HEK293 (cell line): ENCODE results near the gene IMMP2L.

ENCODE experiments used
- CTCF ChIA-PET: fragments of 350-600 bp; formaldehyde crosslinking; extraction: SDS; loops from one replicate; lab custom pipeline; 2021; ENCODE audit warnings: antibody characterized with exemption; lab: Yijun Ruan, JAX
- POLR2A ChIA-PET: fragments of 300-600 bp; formaldehyde crosslinking; extraction: SDS; loops from one replicate; lab custom pipeline; 2020; ENCODE audit warnings: antibody characterized with exemption, inconsistent platforms; lab: Yijun Ruan, JAX
- H3K27ac ChIP-seq: fragments of 200-500 bp; sonication (Bioruptor generic); 2 replicates; pipeline ENCODE4 v1.5.1; 2014; ENCODE audit warnings: low read depth, low read length, control low read depth, inconsistent platforms; ENCODE audit errors: extremely low read depth
- H3K36me3 ChIP-seq, 2 experiments: fragments of 200-500 bp in 1 of 2; sonication (Bioruptor generic) in 1 of 2; 1 replicate in 1 of 2; 2 replicates in 1 of 2; pipeline ENCODE4 v1.5.1; 2014 to 2017; ENCODE audit warnings: inconsistent platforms in 2 of 2, low read length in 2 of 2; ENCODE audit not compliant: control insufficient read depth in 2 of 2, insufficient read depth in 1 of 2
- H3K4me1 ChIP-seq: fragments of 200-500 bp; sonication (Bioruptor generic); 2 replicates; pipeline ENCODE4 v1.5.1; 2014; ENCODE audit warnings: mild to moderate bottlenecking, low read length, inconsistent platforms; ENCODE audit not compliant: control insufficient read depth, insufficient read depth
- H3K4me3 ChIP-seq: 2 replicates; pipeline ENCODE4 v1.5.1; 2011; ENCODE audit warnings: low read depth, mild to moderate bottlenecking, control low read depth, low read length, moderate library complexity
- H3K9me3 ChIP-seq: fragments of 200-500 bp; sonication (Bioruptor generic); 2 replicates; pipeline ENCODE4 v1.5.1; 2014; ENCODE audit warnings: low read depth, low read length, inconsistent platforms; ENCODE audit not compliant: control insufficient read depth, insufficient read depth
- HOXA7 ChIP-seq: sonication (generic); formaldehyde crosslinking; IDR thresholded peaks from 2 replicates; pipeline ENCODE4 v1.8.1; 2022; ENCODE audit warnings: missing genetic modification reagents, borderline replicate concordance
- KLF10 ChIP-seq: fragments of 450-650 bp; IDR thresholded peaks from 2 replicates; pipeline ENCODE4 v1.5.1; 2018; ENCODE audit warnings: missing biosample characterization, mild to moderate bottlenecking, missing genetic modification characterization
- KLF8 ChIP-seq: fragments of 450-650 bp; formaldehyde crosslinking; IDR thresholded peaks from 2 replicates; pipeline ENCODE4 v1.5.1; 2016; ENCODE audit warnings: missing biosample characterization, missing genetic modification characterization
- MEIS1 ChIP-seq: sonication (generic); formaldehyde crosslinking; IDR thresholded peaks from 2 replicates; pipeline ENCODE4 v1.8.1; 2022; ENCODE audit warnings: missing genetic modification reagents, mild to moderate bottlenecking, borderline replicate concordance
- SCRT1 ChIP-seq: fragments of 450-650 bp; formaldehyde crosslinking; IDR thresholded peaks from 2 replicates; pipeline ENCODE4 v1.5.1; 2016; ENCODE audit warnings: missing biosample characterization, missing genetic modification characterization, borderline replicate concordance
- ZBTB21 ChIP-seq: fragments of 450-650 bp; formaldehyde crosslinking; IDR thresholded peaks from 2 replicates; pipeline ENCODE4 v1.5.1; 2017; ENCODE audit warnings: missing biosample characterization, missing genetic modification characterization
- ZNF140 ChIP-seq: fragments of 450-650 bp; formaldehyde crosslinking; IDR thresholded peaks from 2 replicates; pipeline ENCODE4 v1.5.1; 2016; ENCODE audit warnings: missing biosample characterization, missing genetic modification characterization
- ZNF19 ChIP-seq: fragments of 450-650 bp; formaldehyde crosslinking; IDR thresholded peaks from 2 replicates; pipeline ENCODE4; 2016; ENCODE audit warnings: missing biosample characterization, missing genetic modification characterization, low read depth
- ZNF214 ChIP-seq: fragments of 450-650 bp; formaldehyde crosslinking; IDR thresholded peaks from 2 replicates; pipeline ENCODE4 v1.5.1; 2017; ENCODE audit warnings: missing biosample characterization, mild to moderate bottlenecking, missing genetic modification characterization, borderline replicate concordance
- ZNF223 ChIP-seq: fragments of 450-650 bp; formaldehyde crosslinking; IDR thresholded peaks from 2 replicates; pipeline ENCODE4 v1.5.1; 2016; ENCODE audit warnings: missing biosample characterization, missing genetic modification characterization
- ZNF239 ChIP-seq: fragments of 450-650 bp; formaldehyde crosslinking; IDR thresholded peaks from 2 replicates; pipeline ENCODE4 v1.5.1; 2016; ENCODE audit warnings: missing biosample characterization, missing genetic modification characterization
- ZNF24 ChIP-seq: fragments of 450-650 bp; formaldehyde crosslinking; IDR thresholded peaks from 2 replicates; pipeline ENCODE4 v1.5.1; 2016; ENCODE audit warnings: missing biosample characterization, missing genetic modification characterization
- ZNF292 ChIP-seq: fragments of 450-650 bp; formaldehyde crosslinking; IDR thresholded peaks from 2 replicates; pipeline ENCODE4 v1.5.1; 2016; ENCODE audit warnings: low read depth, missing biosample characterization, missing genetic modification characterization, borderline replicate concordance
- ZNF324 ChIP-seq: fragments of 450-650 bp; formaldehyde crosslinking; IDR thresholded peaks from 2 replicates; pipeline ENCODE4 v1.5.1; 2016; ENCODE audit warnings: missing biosample characterization, missing genetic modification characterization
- ZNF391 ChIP-seq: fragments of 450-650 bp; formaldehyde crosslinking; IDR thresholded peaks from 2 replicates; pipeline ENCODE4 v1.5.1; 2016; ENCODE audit warnings: low read depth, missing biosample characterization, missing genetic modification characterization, borderline replicate concordance
- ZNF423 ChIP-seq: fragments of 450-650 bp; formaldehyde crosslinking; IDR thresholded peaks from 2 replicates; pipeline ENCODE4 v1.5.1; 2016; ENCODE audit warnings: missing biosample characterization, missing genetic modification characterization
- ZNF514 ChIP-seq: fragments of 450-650 bp; formaldehyde crosslinking; IDR thresholded peaks from 2 replicates; pipeline ENCODE4 v1.5.1; 2016; ENCODE audit warnings: missing biosample characterization, missing genetic modification characterization
- ZNF549 ChIP-seq: fragments of 450-650 bp; IDR thresholded peaks from 2 replicates; pipeline ENCODE4 v1.5.1; 2018; ENCODE audit warnings: missing biosample characterization, missing genetic modification characterization, mild to moderate bottlenecking, inconsistent platforms, moderate library complexity
- ZNF555 ChIP-seq: fragments of 450-650 bp; formaldehyde crosslinking; conservative IDR thresholded peaks from 2 replicates; pipeline ENCODE4 v1.5.1; 2017; ENCODE audit warnings: missing biosample characterization, mild to moderate bottlenecking, missing genetic modification characterization, inconsistent platforms
- ZNF600 ChIP-seq: fragments of 450-650 bp; formaldehyde crosslinking; IDR thresholded peaks from 2 replicates; pipeline ENCODE4 v1.5.1; 2016; ENCODE audit warnings: missing biosample characterization, missing genetic modification characterization
- ZNF791 ChIP-seq: fragments of 450-650 bp; formaldehyde crosslinking; IDR thresholded peaks from 2 replicates; pipeline ENCODE4 v1.5.1; 2016; ENCODE audit warnings: missing biosample characterization, missing genetic modification characterization
- ZNF837 ChIP-seq: fragments of 450-650 bp; formaldehyde crosslinking; IDR thresholded peaks from 2 replicates; pipeline ENCODE4 v1.5.1; 2016; ENCODE audit warnings: missing biosample characterization, missing genetic modification characterization
- TF ChIP-seq, protein P1 (sequence below): fragments of 450-650 bp; formaldehyde crosslinking; IDR thresholded peaks from 2 replicates; pipeline ENCODE4 v1.5.1; 2017; ENCODE audit warnings: missing biosample characterization, missing genetic modification characterization
- TF ChIP-seq, protein P2 (sequence below): fragments of 450-650 bp; formaldehyde crosslinking; IDR thresholded peaks from 2 replicates; pipeline ENCODE4 v1.5.1; 2016; ENCODE audit warnings: missing biosample characterization, missing genetic modification characterization

The IMMP2L gene

DNA sequence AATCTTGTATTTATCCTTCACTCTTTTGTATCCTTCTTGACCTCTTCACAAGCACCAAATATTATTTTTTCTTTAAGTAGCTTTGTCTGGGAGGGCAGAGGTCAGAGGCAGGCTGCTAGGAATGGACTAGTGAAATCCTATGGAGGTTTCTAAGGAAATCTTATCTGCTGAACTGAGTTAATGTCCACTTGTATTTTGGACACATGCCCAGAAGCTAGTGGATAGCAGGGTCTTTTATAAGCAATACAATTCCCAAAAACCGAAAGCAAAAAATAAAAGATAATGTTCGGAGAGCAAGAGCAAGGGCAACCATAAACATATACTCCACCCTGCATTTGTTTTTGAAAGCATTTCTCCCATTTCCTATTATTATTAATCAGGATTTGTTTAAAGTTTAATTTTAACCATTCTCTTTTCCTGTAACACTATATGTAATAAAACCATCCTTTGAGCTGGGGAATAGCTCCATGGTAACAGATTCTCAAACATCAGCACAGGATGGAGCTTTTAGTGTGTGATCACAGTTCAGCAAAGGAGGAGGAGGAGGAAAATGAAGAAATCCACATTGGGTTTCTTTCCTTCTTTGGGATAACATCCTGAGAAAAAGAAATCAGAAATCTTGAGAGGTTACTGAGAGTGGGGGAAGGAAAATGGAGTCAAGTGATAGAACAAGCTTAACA, 799.6 kb downstream of the IMMP2L start:
- CTCF ChIA-PET = no interaction called here
- H3K4me3 ChIP-seq = no peak overlapping the region
- no peaks in the 10 kb centered on the region for H3K4me1 ChIP-seq
- TF ChIP-seq ZNF239 = no peak
- TF ChIP-seq ZNF600 (tag by site-specific recombination) = no peak
- TF ChIP-seq, protein P1, sequence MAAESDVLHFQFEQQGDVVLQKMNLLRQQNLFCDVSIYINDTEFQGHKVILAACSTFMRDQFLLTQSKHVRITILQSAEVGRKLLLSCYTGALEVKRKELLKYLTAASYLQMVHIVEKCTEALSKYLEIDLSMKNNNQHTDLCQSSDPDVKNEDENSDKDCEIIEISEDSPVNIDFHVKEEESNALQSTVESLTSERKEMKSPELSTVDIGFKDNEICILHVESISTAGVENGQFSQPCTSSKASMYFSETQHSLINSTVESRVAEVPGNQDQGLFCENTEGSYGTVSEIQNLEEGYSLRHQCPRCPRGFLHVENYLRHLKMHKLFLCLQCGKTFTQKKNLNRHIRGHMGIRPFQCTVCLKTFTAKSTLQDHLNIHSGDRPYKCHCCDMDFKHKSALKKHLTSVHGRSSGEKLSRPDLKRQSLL (tag by site-specific recombination) = no peak
- no peak for TF ChIP-seq HOXA7 (CRISPR knock-in tag)
- no peak for TF ChIP-seq ZNF555 (tag by site-specific recombination)
- TF ChIP-seq ZBTB21 = no peak
- TF ChIP-seq SCRT1 = no peak
- TF ChIP-seq MEIS1 (CRISPR knock-in tag) = no peak
- no peak for TF ChIP-seq ZNF19 (tag by site-specific recombination)
- no peak for TF ChIP-seq ZNF24 (tag by site-specific recombination)
- TF ChIP-seq ZNF214 (tag by site-specific recombination) = no peak
- TF ChIP-seq ZNF837 (tag by site-specific recombination) = no peak
- no peak for TF ChIP-seq ZNF791 (tag by site-specific recombination)
- no peak for TF ChIP-seq KLF10 (tag by site-specific recombination)
- H3K9me3 ChIP-seq = no peaks in the 10 kb centered on the region
- H3K36me3 ChIP-seq = no peaks in the 10 kb centered on the region
- no peak overlapping the region for H3K27ac ChIP-seq
- POLR2A ChIA-PET = no interaction called here

- TF ChIP-seq KLF8 (tag by site-specific recombination) (no peak), ZNF600 (tag by site-specific recombination) (no peak), ZNF140 (no peak), ZNF791 (tag by site-specific recombination) (no peak), ZNF549 (tag by site-specific recombination) (no peak), ZNF223 (no peak), ZNF423 (tag by site-specific recombination) (no peak), ZNF292 (tag by site-specific recombination) (no peak), ZNF391 (tag by site-specific recombination) (no peak), ZNF324 (tag by site-specific recombination) (no peak), ZNF514 (tag by site-specific recombination) (no peak)
- TF ChIP-seq, protein P2, sequence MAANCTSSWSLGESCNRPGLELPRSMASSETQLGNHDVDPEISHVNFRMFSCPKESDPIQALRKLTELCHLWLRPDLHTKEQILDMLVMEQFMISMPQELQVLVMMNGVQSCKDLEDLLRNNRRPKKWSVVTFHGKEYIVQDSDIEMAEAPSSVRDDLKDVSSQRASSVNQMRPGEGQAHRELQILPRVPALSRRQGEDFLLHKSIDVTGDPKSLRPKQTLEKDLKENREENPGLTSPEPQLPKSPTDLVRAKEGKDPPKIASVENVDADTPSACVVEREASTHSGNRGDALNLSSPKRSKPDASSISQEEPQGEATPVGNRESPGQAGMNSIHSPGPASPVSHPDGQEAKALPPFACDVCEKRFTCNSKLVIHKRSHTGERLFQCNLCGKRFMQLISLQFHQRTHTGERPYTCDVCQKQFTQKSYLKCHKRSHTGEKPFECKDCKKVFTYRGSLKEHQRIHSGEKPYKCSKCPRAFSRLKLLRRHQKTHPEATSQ (tag by site-specific recombination) = no peak
- CTCF ChIA-PET = interaction anchor here (0.6 kb wide), 1 partner anchor 349 kb away, joined by 3 read pairs; no protein-coding TSS in a partner anchor
- Histone ChIP-seq H3K27ac (no peak overlapping the region), H3K4me1 (no peaks in the 10 kb centered on the region), H3K36me3 (no peaks in the 10 kb centered on the region), H3K4me3 (no peak overlapping the region), H3K9me3 (no peaks in the 10 kb centered on the region)
- POLR2A ChIA-PET = no interaction called here
Observed at GRCh38 chr7:110760341-110760740, 802.0 kb downstream of the IMMP2L start.
